Breast epithelium (tissue), 3 donors: Measurements from ENCODE around the gene SUZ12.
"Not testable (repeated sequence)": the region's sequence is repeated elsewhere in the genome, so short reads cannot be mapped to it uniquely, and the experiment has no call there.

Experiments used
- CTCF ChIP-seq, 3 donors: fragments of 450-650 bp; IDR thresholded peaks; one replicate each; pipeline ENCODE4 v1.5.1; 2016 to 2017; ENCODE audit warnings: antibody characterized with exemption in 3 of 3, mild to moderate bottlenecking in 3 of 3, moderate library complexity in 3 of 3
- POLR2A ChIP-seq: fragments of 450-650 bp; IDR thresholded peaks from one replicate; pipeline ENCODE4 v1.6.1; 2016; ENCODE audit warnings: antibody characterized with exemption, mild to moderate bottlenecking, moderate library complexity

GRCh38 chr17:31937926-31938641 is 1.3 kb downstream of the SUZ12 start:
- TF ChIP-seq CTCF (IDR thresholded peaks at IDR 0.05); POLR2A: not testable (repeated sequence)
